Measurements from ENCODE around the gene CTNNA1. TPM values are rescaled to one million over a fixed set of nuclear protein-coding genes. Genes with fewer than 3 reads are reported as not detected.

Gene CTNNA1
- total and polyA plus RNA-seq, 4 donors: 115 to 480 (median 302) TPM

DNA sequence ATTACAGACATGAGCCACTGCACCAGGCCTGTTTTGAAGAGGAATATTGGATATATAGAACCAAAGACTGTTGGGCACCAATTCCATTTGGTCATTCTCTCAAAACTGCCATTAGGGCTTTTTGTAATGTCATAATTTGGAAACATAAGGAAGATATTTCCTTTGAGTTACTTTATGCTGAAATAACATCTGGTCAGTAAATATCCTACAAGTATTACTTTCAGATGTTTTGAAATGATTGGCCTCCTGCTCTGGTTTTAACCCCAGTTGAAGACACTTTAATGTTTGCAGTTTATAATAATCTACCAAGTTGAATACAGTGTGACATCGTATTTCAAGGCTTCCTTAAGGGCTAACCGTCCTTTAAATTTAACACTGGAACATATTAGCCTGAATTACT is 88.3 kb downstream of the CTNNA1 start:
- H3K4me1 ChIP-seq (ENCODE audit: control insufficient read depth in 5 of 5, insufficient read depth in 5 of 5, low read length in 5 of 5): peaks cover 4 to 32% (median 20%) of the 10 kb centered on the region in 5 donors
- 86 to 93% methylated on average over 2 of the region's 2 CpGs for WGBS, 2 donors
- H3K36me3 ChIP-seq (ENCODE audit: control insufficient read depth in 4 of 4, insufficient read depth in 4 of 4, low read length in 4 of 4): peaks cover 0 to under 1% (median 0%) of the 10 kb centered on the region in 4 donors
- DNase-seq (no peak), ATAC-seq (ENCODE audit: insufficient read depth, low FRiP score) (no peak)
- no peak overlapping the region for H3K9ac ChIP-seq (ENCODE audit: insufficient read depth in 1 of 2, low read length in 2 of 2)
- no peaks in the 10 kb centered on the region for H3K27me3 ChIP-seq (ENCODE audit: control insufficient read depth in 3 of 3, insufficient read depth in 3 of 3, low read length in 2 of 3)
- H3K4me3 ChIP-seq: no peak overlapping the region
- H3K27ac ChIP-seq (ENCODE audit: low read depth in 1 of 2, low read length in 1 of 2): no peak overlapping the region
- no peaks in the 10 kb centered on the region for H3K9me3 ChIP-seq (ENCODE audit: control insufficient read depth in 4 of 4, insufficient read depth in 3 of 4, low read length in 3 of 4)
- TF ChIP-seq, protein P1, sequence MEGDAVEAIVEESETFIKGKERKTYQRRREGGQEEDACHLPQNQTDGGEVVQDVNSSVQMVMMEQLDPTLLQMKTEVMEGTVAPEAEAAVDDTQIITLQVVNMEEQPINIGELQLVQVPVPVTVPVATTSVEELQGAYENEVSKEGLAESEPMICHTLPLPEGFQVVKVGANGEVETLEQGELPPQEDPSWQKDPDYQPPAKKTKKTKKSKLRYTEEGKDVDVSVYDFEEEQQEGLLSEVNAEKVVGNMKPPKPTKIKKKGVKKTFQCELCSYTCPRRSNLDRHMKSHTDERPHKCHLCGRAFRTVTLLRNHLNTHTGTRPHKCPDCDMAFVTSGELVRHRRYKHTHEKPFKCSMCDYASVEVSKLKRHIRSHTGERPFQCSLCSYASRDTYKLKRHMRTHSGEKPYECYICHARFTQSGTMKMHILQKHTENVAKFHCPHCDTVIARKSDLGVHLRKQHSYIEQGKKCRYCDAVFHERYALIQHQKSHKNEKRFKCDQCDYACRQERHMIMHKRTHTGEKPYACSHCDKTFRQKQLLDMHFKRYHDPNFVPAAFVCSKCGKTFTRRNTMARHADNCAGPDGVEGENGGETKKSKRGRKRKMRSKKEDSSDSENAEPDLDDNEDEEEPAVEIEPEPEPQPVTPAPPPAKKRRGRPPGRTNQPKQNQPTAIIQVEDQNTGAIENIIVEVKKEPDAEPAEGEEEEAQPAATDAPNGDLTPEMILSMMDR (IDR thresholded peaks at IDR 0.05; ENCODE audit: control extremely low read depth, extremely low read depth): no peak

DNA sequence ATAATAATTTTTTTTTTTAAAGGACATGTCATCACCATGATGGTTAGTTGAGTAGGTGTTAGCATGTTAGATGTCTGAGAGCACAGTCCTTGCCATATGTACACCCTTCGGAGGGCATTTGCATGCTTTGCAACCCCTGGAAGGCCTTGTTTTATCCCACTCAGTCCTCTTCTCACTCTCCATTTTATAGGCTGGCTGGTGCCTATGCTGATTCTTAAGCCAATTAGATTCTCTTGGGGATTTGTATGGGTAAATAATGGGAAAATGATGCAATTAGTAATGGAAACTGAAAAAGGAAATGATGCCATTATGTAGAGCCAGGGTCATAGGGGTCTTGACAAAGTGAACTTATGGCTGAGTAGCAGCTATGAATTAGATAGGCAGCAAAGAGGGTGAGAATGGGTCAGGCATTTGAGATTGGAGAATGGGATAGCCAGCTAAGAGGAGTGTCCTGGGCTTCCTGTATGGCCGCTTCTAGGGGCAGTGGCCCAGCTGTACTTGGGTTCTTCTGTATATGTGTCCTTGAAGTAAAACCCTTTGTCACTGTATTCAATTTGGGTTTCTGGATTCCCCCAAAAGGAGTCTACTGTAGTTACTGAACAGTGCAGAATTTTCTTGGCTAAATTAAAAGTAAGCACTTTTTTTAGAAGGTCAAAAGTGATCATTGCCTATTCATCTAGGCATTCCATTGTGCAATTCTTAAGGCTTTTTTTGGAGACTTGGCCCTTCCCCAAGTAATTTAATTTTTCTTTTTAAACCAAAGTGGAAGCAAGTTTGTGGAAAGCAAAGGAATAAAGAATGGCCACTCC is 90.3 kb downstream of the CTNNA1 start:
- DNase-seq (peak in 2 of 3 donors; percentile 14 to 66), ATAC-seq (ENCODE audit: insufficient read depth, low FRiP score) (no peak)
- H3K9ac ChIP-seq (ENCODE audit: insufficient read depth in 1 of 2, low read length in 2 of 2): no peak overlapping the region
- peaks cover 3 to 38% (median 20%) of the 10 kb centered on the region in 5 donors for H3K4me1 ChIP-seq (ENCODE audit: control insufficient read depth in 5 of 5, insufficient read depth in 5 of 5, low read length in 5 of 5)
- TF ChIP-seq, protein P1 (IDR thresholded peaks at IDR 0.05; ENCODE audit: control extremely low read depth, extremely low read depth): no peak
- no peak overlapping the region for H3K4me3 ChIP-seq
- no peaks in the 10 kb centered on the region for H3K27me3 ChIP-seq (ENCODE audit: control insufficient read depth in 3 of 3, insufficient read depth in 3 of 3, low read length in 2 of 3)
- H3K36me3 ChIP-seq (ENCODE audit: control insufficient read depth in 4 of 4, insufficient read depth in 4 of 4, low read length in 4 of 4): no peaks in the 10 kb centered on the region
- H3K27ac ChIP-seq (ENCODE audit: low read depth in 1 of 2, low read length in 1 of 2): no peak overlapping the region
- no peaks in the 10 kb centered on the region for H3K9me3 ChIP-seq (ENCODE audit: control insufficient read depth in 4 of 4, insufficient read depth in 3 of 4, low read length in 3 of 4)
- 89 to 95% methylated on average over 2 of the region's 2 CpGs for WGBS, 2 donors

DNA sequence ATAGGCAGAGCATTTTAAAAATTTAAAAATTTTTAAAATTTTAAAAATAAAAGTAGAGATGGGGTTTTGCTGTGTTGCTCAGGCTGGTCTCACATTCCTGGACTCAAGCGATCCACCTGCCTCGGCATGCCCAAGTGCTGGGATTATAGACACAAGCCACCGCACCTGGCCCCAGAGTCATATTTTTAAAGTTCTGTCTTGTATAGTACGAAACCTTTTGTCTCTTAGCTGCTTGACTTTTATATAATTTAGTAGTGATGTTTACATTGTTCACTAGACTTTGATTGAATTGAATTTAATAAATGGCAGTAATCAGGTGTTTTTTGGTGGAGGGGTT is 90.9 kb downstream of the CTNNA1 start:
- Histone ChIP-seq H3K27ac (ENCODE audit: low read depth in 1 of 2, low read length in 1 of 2) (no peak overlapping the region), H3K27me3 (ENCODE audit: control insufficient read depth in 3 of 3, insufficient read depth in 3 of 3, low read length in 2 of 3) (no peaks in the 10 kb centered on the region), H3K9me3 (ENCODE audit: control insufficient read depth in 4 of 4, insufficient read depth in 3 of 4, low read length in 3 of 4) (no peaks in the 10 kb centered on the region), H3K4me3 (no peak overlapping the region), H3K36me3 (ENCODE audit: control insufficient read depth in 4 of 4, insufficient read depth in 4 of 4, low read length in 4 of 4) (no peaks in the 10 kb centered on the region), H3K9ac (ENCODE audit: insufficient read depth in 1 of 2, low read length in 2 of 2) (no peak overlapping the region), H3K4me1 (ENCODE audit: control insufficient read depth in 5 of 5, insufficient read depth in 5 of 5, low read length in 5 of 5) (peaks cover 3 to 42% (median 20%) of the 10 kb centered on the region in 5 donors)
- 90 to 95% methylated on average over 4 of the region's 4 CpGs for WGBS, 2 donors
- DNase-seq: no peak
- no peak for ATAC-seq (ENCODE audit: insufficient read depth, low FRiP score)
- TF ChIP-seq, protein P1 (IDR thresholded peaks at IDR 0.05; ENCODE audit: control extremely low read depth, extremely low read depth): no peak

Measured in lung (tissue), 12 donors.